Mesenchymal stem cell (in vitro differentiated cells and primary cell): Measurements from ENCODE around the gene NXPH1.

Experiments
- DNase-seq: peaks from one replicate; pipeline ENCODE4 v3.0.0-alpha.2; 2013
- H2AFZ ChIP-seq: one replicate; pipeline ENCODE4 v1.6.1; 2013; ENCODE audit warnings: low read depth, mild to moderate bottlenecking, control low read depth, inconsistent platforms, low read length, moderate library complexity
- H2AK5ac ChIP-seq: 2 replicates; pipeline ENCODE4 v1.6.1; 2013; ENCODE audit warnings: low read length, moderate library complexity, mild to moderate bottlenecking, inconsistent platforms; ENCODE audit not compliant: severe bottlenecking
- H2BK120ac ChIP-seq: one replicate; pipeline ENCODE4 v1.6.1; 2013; ENCODE audit warnings: low read depth, mild to moderate bottlenecking, inconsistent platforms, low read length, moderate library complexity
- H2BK12ac ChIP-seq, 2 experiments: one replicate each; pipeline ENCODE4 v1.6.1; 2013; ENCODE audit warnings: inconsistent platforms in 2 of 2, low read length in 2 of 2, mild to moderate bottlenecking in 2 of 2, moderate library complexity in 2 of 2, control low read depth in 1 of 2
- H2BK15ac ChIP-seq: one replicate; pipeline ENCODE4 v1.6.1; 2013; ENCODE audit warnings: mild to moderate bottlenecking, low read depth, inconsistent platforms; ENCODE audit not compliant: poor library complexity, severe bottlenecking
- H2BK5ac ChIP-seq: 2 replicates; pipeline ENCODE4 v1.6.1; 2013; ENCODE audit warnings: low read depth, mild to moderate bottlenecking, low read length, control low read depth, inconsistent platforms; ENCODE audit not compliant: poor library complexity, severe bottlenecking
- H3K14ac ChIP-seq, 2 experiments: one replicate each; pipeline ENCODE4 v1.6.1; 2013; ENCODE audit warnings: inconsistent platforms in 2 of 2, low read length in 2 of 2, control low read depth in 1 of 2, mild to moderate bottlenecking in 1 of 2, moderate library complexity in 1 of 2
- H3K18ac ChIP-seq, 2 experiments: one replicate each; pipeline ENCODE4 v1.6.1; 2013; ENCODE audit warnings: inconsistent platforms in 2 of 2, low read length in 2 of 2, control low read depth in 1 of 2, low read depth in 1 of 2, mild to moderate bottlenecking in 1 of 2
- H3K23ac ChIP-seq, 2 experiments: one replicate each; pipeline ENCODE4 v1.6.1; 2013; ENCODE audit warnings: inconsistent platforms in 2 of 2, low read length in 2 of 2, mild to moderate bottlenecking in 2 of 2, moderate library complexity in 2 of 2, control low read depth in 1 of 2
- H3K27ac ChIP-seq: 2 replicates; pipeline ENCODE4 v1.5.1; 2013; ENCODE audit warnings: mild to moderate bottlenecking, moderate library complexity, low read length, control low read depth, inconsistent platforms; ENCODE audit not compliant: poor library complexity, severe bottlenecking
- H3K27me3 ChIP-seq, 2 experiments: 2 replicates each; pipeline versions ENCODE4 v1.6.1 to v1.7.0; 2013; ENCODE audit warnings: low read length in 2 of 2, mild to moderate bottlenecking in 2 of 2, moderate library complexity in 2 of 2, control low read depth in 1 of 2, inconsistent platforms in 1 of 2; ENCODE audit not compliant: control insufficient read depth in 1 of 2, insufficient read depth in 1 of 2
- H3K36me3 ChIP-seq, 2 experiments: 2 replicates each; pipeline versions ENCODE4 v1.6.1 to v1.7.0; 2013; ENCODE audit warnings: low read length in 2 of 2, control low read depth in 1 of 2, inconsistent platforms in 1 of 2, low read depth in 1 of 2, mild to moderate bottlenecking in 1 of 2; ENCODE audit not compliant: insufficient read depth in 2 of 2, control insufficient read depth in 1 of 2
- H3K4ac ChIP-seq, 2 experiments: one replicate each; pipeline ENCODE4 v1.6.1; 2013; ENCODE audit warnings: inconsistent platforms in 2 of 2, low read length in 2 of 2, mild to moderate bottlenecking in 2 of 2, moderate library complexity in 2 of 2, control low read depth in 1 of 2, low read depth in 1 of 2
- H3K4me1 ChIP-seq: 2 replicates; pipeline ENCODE4 v1.6.1; 2013; ENCODE audit warnings: low read depth, low read length, control low read depth; ENCODE audit not compliant: control insufficient read depth, insufficient read depth
- H3K4me2 ChIP-seq: 2 replicates; pipeline ENCODE4 v1.6.1; 2013; ENCODE audit warnings: low read length, mild to moderate bottlenecking, inconsistent platforms; ENCODE audit not compliant: poor library complexity, severe bottlenecking
- H3K4me3 ChIP-seq, 2 experiments: 2 replicates each; pipeline versions ENCODE4 v1.5.1 to v1.7.0; 2013; ENCODE audit warnings: low read length in 2 of 2, mild to moderate bottlenecking in 2 of 2, control low read depth in 1 of 2, low read depth in 1 of 2; ENCODE audit not compliant: insufficient read depth in 1 of 2
- H3K79me1 ChIP-seq: replicated peaks from 2 replicates; pipeline ENCODE4 v1.6.1; 2013; ENCODE audit warnings: mild to moderate bottlenecking, control low read depth, low read length, inconsistent platforms; ENCODE audit not compliant: poor library complexity, severe bottlenecking
- H3K9ac ChIP-seq: 2 replicates; pipeline ENCODE4 v1.7.0; 2013; ENCODE audit warnings: mild to moderate bottlenecking, low read length, moderate library complexity
- H3K9me3 ChIP-seq: 2 replicates; pipeline ENCODE4 v1.7.0; 2013; ENCODE audit warnings: mild to moderate bottlenecking, low read length; ENCODE audit not compliant: control insufficient read depth
- H4K8ac ChIP-seq: one replicate; pipeline ENCODE4 v1.6.1; 2013; ENCODE audit warnings: inconsistent platforms, mild to moderate bottlenecking, low read length, moderate library complexity
- H4K91ac ChIP-seq: one replicate; pipeline ENCODE4 v1.6.1; 2013; ENCODE audit warnings: mild to moderate bottlenecking, low read length, inconsistent platforms
- WGBS: methylation state at CpG from one replicate; pipeline ENCODE4 v1.1.7; 2013; ENCODE audit warnings: mixed read lengths; 5-methylcytosine and 5-hydroxymethylcytosine counted together

Gene NXPH1

GRCh38 chr7:8668627-8669500, 235.5 kb downstream of the NXPH1 start:
- Histone ChIP-seq H2BK5ac (no peak overlapping the region), H3K4ac (no peak overlapping the region), H2BK12ac (no peak overlapping the region), H3K27me3 (no peaks in the 10 kb centered on the region), H3K4me2 (no peak overlapping the region), H3K4me1 (no peaks in the 10 kb centered on the region), H2AFZ (no peak overlapping the region), H3K9me3 (peaks cover 24% of the 10 kb centered on the region), H4K8ac (no peak overlapping the region), H4K91ac (no peak overlapping the region), H3K18ac (no peak overlapping the region), H3K79me1 (no peaks in the 10 kb centered on the region), H3K36me3 (no peaks in the 10 kb centered on the region), H3K9ac (no peak overlapping the region), H3K27ac (no peak overlapping the region), H3K4me3 (no peak overlapping the region), H3K23ac (no peak overlapping the region), H2BK120ac (no peak overlapping the region), H3K14ac (peak overlapping the region in 1 of 2 experiments; percentile 28), H2AK5ac (no peak overlapping the region), H2BK15ac (no peak overlapping the region)
- DNase-seq = no peak
- 50% methylated on average over 6 of the region's 6 CpGs for WGBS

- Histone ChIP-seq H3K4ac (no peak overlapping the region), H3K18ac (no peak overlapping the region), H3K4me3 (no peak overlapping the region), H2BK120ac (no peak overlapping the region), H2AFZ (no peak overlapping the region), H2BK5ac (no peak overlapping the region), H3K9ac (no peak overlapping the region), H3K14ac (no peak overlapping the region), H3K23ac (no peak overlapping the region), H3K27me3 (no peaks in the 10 kb centered on the region), H3K79me1 (no peaks in the 10 kb centered on the region), H4K91ac (no peak overlapping the region), H3K9me3 (peaks cover 24% of the 10 kb centered on the region), H3K36me3 (no peaks in the 10 kb centered on the region), H4K8ac (no peak overlapping the region), H3K4me1 (no peaks in the 10 kb centered on the region), H2BK12ac (no peak overlapping the region), H3K27ac (no peak overlapping the region), H2BK15ac (no peak overlapping the region), H3K4me2 (no peak overlapping the region), H2AK5ac (no peak overlapping the region)
- no peak for DNase-seq
Measured at GRCh38 chr7:8669501-8669851, 236.1 kb downstream of the NXPH1 start.

- Histone ChIP-seq H3K18ac (no peak overlapping the region), H4K91ac (no peak overlapping the region), H3K14ac (no peak overlapping the region), H3K9me3 (peaks cover 8% of the 10 kb centered on the region), H3K36me3 (no peaks in the 10 kb centered on the region), H3K4me3 (no peak overlapping the region), H3K79me1 (no peaks in the 10 kb centered on the region), H3K23ac (no peak overlapping the region), H3K4me1 (no peaks in the 10 kb centered on the region), H3K4ac (no peak overlapping the region), H2BK120ac (no peak overlapping the region), H3K27me3 (no peaks in the 10 kb centered on the region), H2AFZ (no peak overlapping the region), H4K8ac (no peak overlapping the region), H3K9ac (no peak overlapping the region), H2AK5ac (no peak overlapping the region), H3K4me2 (no peak overlapping the region), H2BK12ac (no peak overlapping the region), H2BK5ac (no peak overlapping the region), H2BK15ac (no peak overlapping the region), H3K27ac (no peak overlapping the region)
- no peak for DNase-seq
- WGBS = 100% methylated on average over 1 of the region's 4 CpGs
Measured at GRCh38 chr7:8684426-8684825, 251.0 kb downstream of the NXPH1 start.

- no peaks in the 10 kb centered on the region for H3K4me1 ChIP-seq
- H3K14ac ChIP-seq = no peak overlapping the region
- H3K18ac ChIP-seq = no peak overlapping the region
- no peak overlapping the region for H3K4me2 ChIP-seq
- H3K4ac ChIP-seq = no peak overlapping the region
- H3K79me1 ChIP-seq = no peaks in the 10 kb centered on the region
- no peaks in the 10 kb centered on the region for H3K36me3 ChIP-seq
- no peak overlapping the region for H3K23ac ChIP-seq
- 29% methylated on average over 1 of the region's 3 CpGs for WGBS
- no peak overlapping the region for H2BK12ac ChIP-seq
- H3K27ac ChIP-seq = no peak overlapping the region
- peaks cover 8% of the 10 kb centered on the region for H3K9me3 ChIP-seq
- no peak overlapping the region for H4K91ac ChIP-seq
- no peak overlapping the region for H2BK120ac ChIP-seq
- no peaks in the 10 kb centered on the region for H3K27me3 ChIP-seq
- H2AK5ac ChIP-seq = no peak overlapping the region
- no peak overlapping the region for H3K4me3 ChIP-seq
- no peak overlapping the region for H3K9ac ChIP-seq
- H2BK15ac ChIP-seq = no peak overlapping the region
- DNase-seq = no peak
- no peak overlapping the region for H4K8ac ChIP-seq
- H2BK5ac ChIP-seq = no peak overlapping the region
- H2AFZ ChIP-seq = no peak overlapping the region
Measured at GRCh38 chr7:8699875-8700624, 266.6 kb downstream of the NXPH1 start.
